MCF 10A (cell line): ENCODE data around the gene DEGS1. TPM values are rescaled to one million over a fixed set of nuclear protein-coding genes. Genes with fewer than 3 reads are reported as not detected.

Experiments used
- BruUV-seq: library from RNA; stranded (reverse); fragments of 400-500 nt; replicated peaks from 2 replicates; lab custom pipeline; 2021; lab: Mats Ljungman, UMichigan
- CTCF ChIA-PET: fragments of 300-600 bp; sonication (Branson Sonifier 250); formaldehyde crosslinking; extraction: SDS; loops from one replicate; lab custom pipeline; 2021; ENCODE audit warnings: antibody characterized with exemption, inconsistent platforms; lab: Yijun Ruan, JAX
- POLR2A ChIA-PET: fragments of 300-600, 350-650 bp; sonication (Branson Sonifier 250); formaldehyde crosslinking; extraction: SDS; loops from one replicate; lab custom pipeline; 2020; ENCODE audit warnings: antibody characterized with exemption, inconsistent platforms; lab: Yijun Ruan, JAX
- DNase-seq: peaks from one replicate; pipeline ENCODE4 v3.0.0-alpha.2; 2018; ENCODE audit not compliant: unreplicated experiment
- H3K27ac Mint-ChIP-seq: one replicate; pipeline ENCODE4 v1.8.0; 2022; ENCODE audit warnings: mild to moderate bottlenecking, low read depth, mixed read lengths; ENCODE audit not compliant: unreplicated experiment
- H3K27me3 Mint-ChIP-seq: one replicate; pipeline ENCODE4 v1.8.0; 2022; ENCODE audit warnings: mixed read lengths; ENCODE audit not compliant: insufficient read depth, unreplicated experiment
- H3K36me3 Mint-ChIP-seq: one replicate; pipeline ENCODE4 v1.8.0; 2022; ENCODE audit warnings: mild to moderate bottlenecking, moderate library complexity, mixed read lengths; ENCODE audit not compliant: insufficient read depth, unreplicated experiment
- H3K4me1 Mint-ChIP-seq: one replicate; pipeline ENCODE4 v1.8.0; 2022; ENCODE audit warnings: mixed read lengths; ENCODE audit not compliant: insufficient read depth, unreplicated experiment
- H3K4me3 Mint-ChIP-seq: one replicate; pipeline ENCODE4 v1.8.0; 2022; ENCODE audit warnings: mild to moderate bottlenecking, moderate library complexity, mixed read lengths; ENCODE audit not compliant: unreplicated experiment
- H3K9me3 Mint-ChIP-seq: one replicate; pipeline ENCODE4 v1.8.0; 2022; ENCODE audit warnings: mixed read lengths; ENCODE audit not compliant: unreplicated experiment
- CTCF ChIP-seq: fragments of 200-600 bp; IDR thresholded peaks from one replicate; pipeline ENCODE4 v1.8.0; 2022; ENCODE audit warnings: antibody characterized with exemption, mild to moderate bottlenecking; ENCODE audit not compliant: unreplicated experiment
- intact Hi-C: fragments of 100-400 bp; cut with micrococcal nuclease; formaldehyde crosslinking; loops from 2 replicates; pipeline ENCODE4 v1.14.1; 2022
- total RNA-seq: library from RNA; stranded (reverse); gene quantifications from 2 replicates; pipeline ENCODE4 v1.2.3, GENCODE V29; 2022

The DEGS1 gene
- total RNA-seq, 1 experiment from 2014 or later = 99.1 TPM

GRCh38 chr1:224188286-224188685, 5.2 kb downstream of the DEGS1 start:
- CTCF ChIA-PET = interaction anchor here (0.6 to 0.9 kb wide), 2 partner anchors 35 to 60 kb away, joined by 3 to 4 read pairs; no protein-coding TSS in a partner anchor
- BruUV-seq = no TSS peak

GRCh38 chr1:224189561-224189960, 6.5 kb downstream of the DEGS1 start:
- Mint-ChIP-seq H3K4me3 (no peak overlapping the region), H3K27ac (no peak overlapping the region), H3K27me3 (no peaks in the 10 kb centered on the region), H3K9me3 (no peaks in the 10 kb centered on the region), H3K36me3 (peaks cover 70% of the 10 kb centered on the region), H3K4me1 (peaks cover 17% of the 10 kb centered on the region)
- DNase-seq = no peak
- BruUV-seq = TSS peak; percentile 2
- CTCF ChIA-PET = interaction anchor here (1.0 kb wide), 1 partner anchor 73 kb away, joined by 3 read pairs; no protein-coding TSS in a partner anchor
- POLR2A ChIA-PET = interaction anchor here (1.4 kb wide), 1 partner anchor 15 kb away, joined by 3 read pairs; no protein-coding TSS in a partner anchor
- TF ChIP-seq CTCF = no peak
- intact Hi-C loops = loop anchor here (10.0 kb wide), 1 partner anchor 115 kb away; no protein-coding TSS in a partner anchor

More at GRCh38 chr1:224188286-224188685, 5.2 kb downstream of the DEGS1 start:
- Mint-ChIP-seq H3K4me3 (no peak overlapping the region), H3K36me3 (peaks cover 58% of the 10 kb centered on the region), H3K4me1 (peaks cover 22% of the 10 kb centered on the region), H3K9me3 (no peaks in the 10 kb centered on the region), H3K27ac (no peak overlapping the region), H3K27me3 (no peaks in the 10 kb centered on the region)
- no peak for TF ChIP-seq CTCF
- intact Hi-C loops = loop anchor here (10.0 kb wide), 1 partner anchor 117 kb away; no protein-coding TSS in a partner anchor
- no peak for DNase-seq
- POLR2A ChIA-PET = interaction anchor here (1.7 kb wide), 1 partner anchor 16 kb away, joined by 6 read pairs; no protein-coding TSS in a partner anchor

- ChIA-PET CTCF (interaction anchor here (0.6 to 2.0 kb wide), 7 partner anchors 9 to 511 kb away, joined by 3 to 9 read pairs (median 3); partner anchors contain the start of gene DEGS1), POLR2A (interaction anchor here (1.0 to 2.4 kb wide), 5 partner anchors 8 to 41 kb away, joined by 3 to 24 read pairs (median 9); partner anchors contain the start of gene DEGS1)
- no peak overlapping the region for H3K4me3 Mint-ChIP-seq
- H3K4me1 Mint-ChIP-seq = no peaks in the 10 kb centered on the region
- intact Hi-C loops = no loop called here
- TSS peak; percentile 29 for BruUV-seq
- no peaks in the 10 kb centered on the region for H3K27me3 Mint-ChIP-seq
- no peak for TF ChIP-seq CTCF
- no peak overlapping the region for H3K27ac Mint-ChIP-seq
- peaks cover 75% of the 10 kb centered on the region for H3K36me3 Mint-ChIP-seq
- H3K9me3 Mint-ChIP-seq = no peaks in the 10 kb centered on the region
- DNase-seq = no peak
These were observed 9.2 kb downstream of the DEGS1 start for GRCh38 chr1:224192082-224192788.
